Iris pigment epithelial cell (primary cell): ENCODE data around the gene MAGT1.
"Not testable (repeated sequence)": the region's sequence is repeated elsewhere in the genome, so short reads cannot be mapped to it uniquely, and the experiment has no call there.

Source experiments
- DNase-seq: peaks from one replicate; pipeline ENCODE4 v3.0.0-alpha.2; 2011; ENCODE audit warnings: low read depth

Gene MAGT1

GRCh38 chrX:77894921-77895886 is at the start of gene MAGT1:
MAGT1 (minus strand) TSS chrX:77895435; CDS start chrX:77895410, 25 bp downstream.
- DNase-seq: peak; percentile 96

GRCh38 chrX:77945031-77945430 is 49.8 kb upstream of the MAGT1 start:
- DNase-seq: not testable (repeated sequence)

GRCh38 chrX:77938083-77938680 is 42.9 kb upstream of the MAGT1 start:
- no peak for DNase-seq

- peak; percentile 70 for DNase-seq
These were observed 42.1 kb upstream of the MAGT1 start for GRCh38 chrX:77937291-77937690.

DNA sequence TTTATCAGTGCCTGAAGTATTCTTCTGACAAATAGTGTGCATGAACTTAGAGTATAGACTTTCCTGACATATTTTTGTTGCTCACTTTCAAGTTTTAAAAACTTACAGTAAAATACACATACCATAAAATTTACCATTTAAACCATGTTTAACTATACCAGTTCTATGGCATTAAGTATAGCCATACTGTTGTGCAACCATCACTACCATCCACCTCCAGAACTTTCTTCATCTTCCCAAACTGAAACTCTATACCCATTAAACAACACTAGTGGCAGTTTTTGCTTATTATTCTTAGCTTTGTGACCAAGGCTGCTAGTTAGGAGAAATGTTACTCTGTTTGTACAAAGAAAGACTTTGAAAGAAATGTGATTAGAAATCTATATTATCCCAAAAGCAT is 41.1 kb upstream of the MAGT1 start:
- peak; percentile 10 for DNase-seq

- DNase-seq: no peak
These were observed 40.7 kb upstream of the MAGT1 start for GRCh38 chrX:77935886-77936285.

DNA sequence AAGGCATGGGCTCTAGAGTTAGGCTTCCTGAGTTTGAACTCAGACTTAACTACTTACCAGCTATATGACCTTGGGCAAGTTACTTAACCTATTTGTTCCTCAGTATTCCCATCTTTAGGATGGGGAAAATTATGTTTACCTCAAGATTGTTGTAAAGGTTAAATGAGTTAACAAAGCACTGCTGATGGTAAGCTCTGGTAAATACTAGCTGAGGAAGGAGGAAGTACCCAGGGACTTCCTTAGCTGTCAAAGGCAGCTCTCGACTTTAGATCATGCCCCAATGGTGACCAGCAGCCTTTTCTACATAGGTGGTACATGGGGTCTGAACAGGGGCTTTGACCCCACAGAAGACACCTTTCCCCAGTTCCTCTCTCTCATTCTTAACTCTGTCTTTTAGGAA is 35.3 kb upstream of the MAGT1 start:
- DNase-seq: no peak

DNA sequence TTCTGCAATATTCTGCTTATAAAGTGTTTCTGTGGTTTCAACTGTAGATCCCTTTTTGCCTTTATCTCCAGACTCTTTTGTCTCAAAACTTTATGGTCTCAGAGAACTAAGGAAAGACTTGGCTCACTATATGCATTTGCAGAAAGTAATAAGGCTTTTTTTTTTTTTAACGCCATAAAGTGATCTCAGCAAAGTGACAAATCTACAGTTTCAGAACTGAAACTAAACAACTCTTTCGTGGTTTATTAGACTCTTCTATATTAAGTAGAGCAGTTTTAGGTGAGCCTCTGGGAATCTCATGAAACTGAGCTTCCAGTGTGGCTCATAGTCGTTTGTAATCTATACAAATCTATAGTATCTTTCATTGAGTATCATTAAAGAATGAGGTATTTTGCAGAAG is 30.5 kb upstream of the MAGT1 start:
- DNase-seq: no peak

GRCh38 chrX:77924320-77924859 is 29.2 kb upstream of the MAGT1 start:
- no peak for DNase-seq

DNA sequence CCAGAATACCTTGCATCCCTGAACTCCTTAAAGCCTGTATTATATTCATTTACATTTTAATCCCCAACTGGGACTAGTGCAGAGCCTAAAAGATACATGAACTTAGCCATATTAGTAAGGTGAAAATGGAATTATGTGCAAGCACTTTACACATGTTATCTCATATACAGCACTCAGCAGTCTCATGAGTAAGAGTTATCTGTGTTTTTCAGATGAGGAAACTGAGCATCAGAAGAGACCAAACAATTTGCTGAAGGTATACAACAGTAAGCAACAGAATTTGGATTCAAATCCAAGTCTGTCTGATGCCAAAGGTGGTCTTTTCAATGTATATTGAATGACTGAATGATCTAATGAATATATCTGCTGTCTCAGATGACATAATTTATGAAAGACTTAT is 27.6 kb upstream of the MAGT1 start:
- no peak for DNase-seq

DNA sequence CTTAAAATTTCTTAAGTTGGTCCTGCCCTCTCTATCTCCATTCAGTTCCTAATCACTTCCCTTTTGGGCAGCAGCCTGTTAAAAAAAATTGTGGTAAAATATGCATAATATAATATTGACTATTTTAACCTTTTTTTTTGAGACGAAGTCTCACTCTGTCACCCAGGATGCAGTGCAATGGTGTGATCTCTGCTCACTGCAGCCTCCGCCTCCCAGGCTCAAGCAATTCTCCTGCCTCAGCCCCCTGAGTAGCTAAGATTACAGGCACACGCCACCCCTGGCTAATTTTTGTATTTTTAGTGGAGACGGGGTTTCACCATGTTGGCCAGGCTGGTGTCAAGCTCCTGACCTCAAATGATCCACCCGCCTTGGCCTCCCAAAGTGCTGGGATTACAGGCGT is 24.1 kb upstream of the MAGT1 start:
- DNase-seq: not testable (repeated sequence)

DNA sequence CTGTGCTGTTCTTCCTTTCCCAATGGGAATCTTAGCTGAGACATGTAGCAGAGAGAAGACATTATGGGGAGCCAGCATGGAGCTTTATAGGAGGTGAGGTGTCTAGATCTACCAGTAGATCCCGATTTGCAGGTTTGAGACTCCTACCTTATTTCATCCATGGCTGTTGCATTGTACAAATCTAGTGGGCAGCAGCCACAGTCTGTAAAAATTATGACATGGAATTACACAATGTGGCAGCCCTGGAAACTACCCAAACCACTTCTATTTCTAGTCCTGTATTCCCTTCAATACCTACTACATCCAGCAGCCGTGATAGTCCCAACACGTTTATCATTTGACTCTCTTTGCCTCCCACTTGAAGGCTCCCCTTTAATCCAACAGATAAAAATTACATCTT is 23.3 kb upstream of the MAGT1 start:
- DNase-seq: peak; percentile 25

GRCh38 chrX:77917294-77917933 is 22.2 kb upstream of the MAGT1 start:
- DNase-seq: no peak

DNA sequence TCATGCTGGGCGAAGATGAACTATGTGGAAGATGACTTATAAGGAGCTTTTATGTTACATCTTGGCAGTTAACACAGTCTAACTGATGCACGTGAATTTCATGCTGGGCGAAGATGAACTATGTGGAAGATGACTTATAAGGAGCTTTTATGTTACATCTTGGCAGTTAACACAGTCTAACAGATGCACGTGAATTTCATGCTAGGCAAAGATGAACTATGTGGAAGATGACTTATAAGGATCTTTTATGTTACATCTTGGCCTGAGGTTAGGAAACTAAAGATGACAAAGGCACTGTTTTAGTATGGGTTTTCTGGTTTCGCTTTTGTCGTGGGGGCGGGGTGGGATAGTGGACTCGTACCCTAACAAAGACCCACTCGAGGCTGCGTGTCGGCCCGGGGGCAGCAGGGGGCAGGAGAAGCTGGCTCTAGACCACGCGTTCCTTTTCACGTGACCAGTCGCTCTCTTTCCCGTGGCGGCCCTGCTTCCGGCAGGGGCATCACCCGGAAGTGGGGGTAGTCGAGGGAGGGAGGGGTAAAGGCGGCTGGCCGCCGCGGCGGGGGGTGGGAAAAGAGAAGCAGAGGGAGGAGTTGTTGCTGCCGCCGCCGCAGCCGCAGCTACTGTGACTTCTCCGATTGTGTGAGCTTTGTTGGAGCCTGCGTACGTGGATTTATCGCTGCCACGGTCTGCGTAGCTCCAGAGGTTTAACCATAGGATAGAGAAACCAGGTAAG is 15.0 kb upstream of the MAGT1 start, which contains the start of gene ATP7A:
TSS of gene ATP7A (plus strand) at position 586 of the 733 bp plus-strand sequence. CDS start 60,949 bp downstream, outside the sequence.
- peak; percentile 88 for DNase-seq

DNA sequence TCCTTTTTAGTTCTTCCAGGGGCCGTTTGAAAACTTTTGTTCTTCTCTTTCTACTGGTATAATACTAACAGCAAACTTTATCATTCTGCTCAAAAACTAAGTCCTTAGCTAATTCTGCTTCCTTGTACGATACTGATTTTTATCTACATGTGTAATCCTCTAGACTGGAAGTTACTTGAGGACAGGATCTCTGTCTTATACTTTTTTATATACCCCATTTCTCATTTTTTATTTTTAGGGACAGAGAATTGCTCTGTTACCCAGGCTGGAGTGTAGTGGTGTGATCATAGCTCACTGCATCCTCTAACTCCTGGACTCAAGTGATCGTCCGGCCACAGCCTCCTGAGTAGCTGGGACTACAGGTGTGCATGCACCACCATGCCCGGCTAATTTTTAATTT is 6.3 kb upstream of the MAGT1 start:
- DNase-seq: no peak

DNA sequence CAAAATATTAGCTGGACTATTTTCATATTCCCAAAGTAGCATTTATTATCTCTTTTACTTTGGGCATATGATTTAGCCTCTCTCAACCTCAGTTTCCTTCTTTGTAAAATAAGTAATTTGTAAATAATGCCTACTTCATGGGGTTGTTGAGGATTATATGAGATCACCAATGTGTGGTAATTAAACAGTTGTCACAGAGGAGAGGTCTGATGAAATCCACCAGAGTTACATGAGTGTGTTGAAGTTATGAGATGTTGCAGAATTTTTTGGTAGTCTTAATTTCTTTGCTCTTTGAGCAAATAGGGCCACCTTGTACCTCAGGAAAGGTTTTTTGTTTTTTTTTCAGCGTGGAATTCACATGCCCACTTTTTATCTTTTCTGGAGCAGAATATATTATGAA is 5.5 kb upstream of the MAGT1 start:
- DNase-seq: no peak

DNA sequence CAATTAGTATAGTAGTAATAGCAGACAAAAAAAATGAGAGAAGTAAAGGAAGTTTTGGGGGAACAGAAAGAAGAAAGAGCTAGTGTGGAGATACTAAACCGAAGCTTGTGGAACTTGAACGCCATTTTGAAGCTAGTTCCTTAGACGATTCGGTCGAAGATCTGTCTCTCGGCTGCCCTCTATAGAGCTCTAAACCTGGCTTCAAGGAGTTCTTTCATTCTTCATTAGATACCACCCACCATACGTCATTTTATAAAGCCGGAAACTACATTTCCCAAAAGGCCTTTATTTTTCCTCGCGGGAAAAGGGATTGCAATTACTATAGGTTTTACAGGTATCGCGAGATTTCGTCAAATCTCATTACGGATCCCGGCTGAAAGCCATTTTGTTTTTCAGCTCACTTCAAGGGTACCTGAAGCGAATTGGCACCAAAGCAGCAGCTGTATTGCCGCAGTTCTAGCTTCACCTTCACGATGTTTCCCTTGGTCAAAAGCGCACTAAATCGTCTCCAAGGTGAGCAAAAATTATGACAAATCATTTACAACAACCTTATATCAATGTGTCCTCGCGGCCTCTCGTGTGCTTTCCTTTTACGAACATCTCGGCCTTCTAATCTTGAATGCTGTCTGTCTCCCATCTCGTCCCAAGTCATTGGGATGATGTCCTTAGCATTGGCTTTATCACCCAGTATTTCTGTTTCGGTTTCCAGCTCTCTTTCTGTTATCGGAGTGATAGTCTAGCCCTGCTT is 4.0 kb upstream of the MAGT1 start, which contains the start of gene COX7B:
TSS of gene COX7B (plus strand) at position 388 of the 748 bp plus-strand sequence. CDS start at position 474, 86 bp downstream.
- peak; percentile 94 for DNase-seq

GRCh38 chrX:77893713-77894112 is 1.5 kb downstream of the MAGT1 start:
- no peak for DNase-seq

GRCh38 chrX:77892887-77893286 is 2.3 kb downstream of the MAGT1 start:
- DNase-seq: no peak

DNA sequence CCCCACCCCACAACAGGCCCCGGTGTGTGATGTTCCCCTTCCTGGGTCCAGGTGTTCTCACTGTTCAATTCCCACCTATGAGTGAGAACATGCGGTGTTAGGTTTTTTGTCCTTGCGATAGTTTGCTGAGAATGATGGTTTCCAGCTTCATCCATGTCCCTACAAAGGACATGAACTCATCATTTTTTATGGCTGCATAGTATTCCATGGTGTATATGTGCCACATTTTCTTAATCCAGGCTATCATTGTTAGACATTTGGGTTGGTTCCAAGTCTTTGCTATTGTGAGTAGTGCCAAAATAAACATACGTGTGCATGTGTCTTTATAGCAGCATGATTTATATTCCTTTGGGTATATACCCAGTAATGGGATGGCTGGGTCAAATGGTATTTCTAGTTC is 13.8 kb downstream of the MAGT1 start:
- not testable (repeated sequence) for DNase-seq

DNA sequence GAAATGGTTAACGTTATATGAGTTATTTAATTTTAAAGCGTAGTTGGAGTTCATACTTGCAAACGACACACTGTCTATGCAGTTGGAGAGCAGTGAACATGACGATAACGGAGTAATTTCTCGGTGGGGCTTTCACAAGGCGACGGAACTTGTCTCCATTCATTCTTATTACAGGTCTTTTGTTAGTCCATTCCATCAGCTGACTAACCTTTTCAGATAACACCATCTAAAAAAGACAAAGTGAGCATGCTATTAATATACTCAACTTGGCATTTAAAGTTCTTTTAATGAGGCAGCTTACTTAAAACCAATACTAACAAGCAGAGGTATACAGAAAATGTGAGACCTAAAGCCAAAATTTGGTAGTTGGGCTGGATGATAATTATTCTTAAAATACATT is 19.9 kb downstream of the MAGT1 start:
- DNase-seq: no peak
